Thoracic aorta (tissue), 2 donors: ENCODE data around the gene KRT23. TPM values are rescaled to one million over a fixed set of nuclear protein-coding genes. Genes with fewer than 3 reads are reported as not detected.

Source experiments
- ATAC-seq: fragments of 150-250 bp; one replicate; pipeline ENCODE4 v1.8.0; 2017; ENCODE audit warnings: low read depth; ENCODE audit not compliant: insufficient number of reproducible peaks, low FRiP score
- DNase-seq: peaks from one replicate; pipeline ENCODE4 v3.0.0-alpha.2; 2020; ENCODE audit warnings: low spot score
- H3K27ac ChIP-seq, 2 donors: fragments of 200-600 bp; sonication (generic); 1 replicate in 1 of 2; 2 replicates in 1 of 2; pipeline ENCODE4 v1.5.1; 2016; ENCODE audit warnings: mild to moderate bottlenecking in 2 of 2, moderate library complexity in 2 of 2
- H3K27me3 ChIP-seq: fragments of 200-600 bp; sonication (generic); replicated peaks from 2 replicates; pipeline ENCODE4 v1.6.0; 2016; ENCODE audit warnings: mild to moderate bottlenecking; ENCODE audit not compliant: insufficient read depth
- H3K36me3 ChIP-seq: fragments of 200-600 bp; sonication (generic); one replicate; pipeline ENCODE4 v1.5.1; 2016
- H3K4me1 ChIP-seq, 2 donors: fragments of 200-600 bp; sonication (generic); 1 replicate in 1 of 2; 2 replicates in 1 of 2; pipeline versions ENCODE4 v1.5.1 to v1.6.0; 2016; ENCODE audit warnings: low read depth in 2 of 2, mild to moderate bottlenecking in 1 of 2; ENCODE audit not compliant: control insufficient read depth in 1 of 2
- H3K4me3 ChIP-seq: fragments of 200-600 bp; sonication (generic); 2 replicates; pipeline ENCODE4 v1.5.1; 2016; ENCODE audit warnings: mild to moderate bottlenecking
- H3K9me3 ChIP-seq: fragments of 200-600 bp; sonication (generic); 2 replicates; pipeline ENCODE4 v1.5.1; 2016
- CTCF ChIP-seq: fragments of 200-600 bp; sonication (generic); IDR thresholded peaks from one replicate; pipeline ENCODE4 v1.5.1; 2019; ENCODE audit warnings: antibody characterized with exemption
- total RNA-seq, 2 donors: library from RNA; depleted of rRNA; stranded (reverse); fragments of >200 nt; gene quantifications; one replicate each; pipeline versions ENCODE4 v1.1.0 to v1.2.3, GENCODE V29; 2016

Gene KRT23
- total RNA-seq, 2 donors from 2014 or later = 0.54 TPM; not detected in 1

GRCh38 chr17:40980117-40980516 lies 42.7 kb upstream of the KRT23 start:
- H3K4me1 ChIP-seq = peaks cover 0 to 3% of the 10 kb centered on the region in 2 donors
- no peak for TF ChIP-seq CTCF
- no peak for ATAC-seq
- no peaks in the 10 kb centered on the region for H3K36me3 ChIP-seq
- no peaks in the 10 kb centered on the region for H3K9me3 ChIP-seq
- H3K27me3 ChIP-seq = no peaks in the 10 kb centered on the region
- no peak overlapping the region for H3K4me3 ChIP-seq
- DNase-seq = no peak
- no peak overlapping the region for H3K27ac ChIP-seq

DNA sequence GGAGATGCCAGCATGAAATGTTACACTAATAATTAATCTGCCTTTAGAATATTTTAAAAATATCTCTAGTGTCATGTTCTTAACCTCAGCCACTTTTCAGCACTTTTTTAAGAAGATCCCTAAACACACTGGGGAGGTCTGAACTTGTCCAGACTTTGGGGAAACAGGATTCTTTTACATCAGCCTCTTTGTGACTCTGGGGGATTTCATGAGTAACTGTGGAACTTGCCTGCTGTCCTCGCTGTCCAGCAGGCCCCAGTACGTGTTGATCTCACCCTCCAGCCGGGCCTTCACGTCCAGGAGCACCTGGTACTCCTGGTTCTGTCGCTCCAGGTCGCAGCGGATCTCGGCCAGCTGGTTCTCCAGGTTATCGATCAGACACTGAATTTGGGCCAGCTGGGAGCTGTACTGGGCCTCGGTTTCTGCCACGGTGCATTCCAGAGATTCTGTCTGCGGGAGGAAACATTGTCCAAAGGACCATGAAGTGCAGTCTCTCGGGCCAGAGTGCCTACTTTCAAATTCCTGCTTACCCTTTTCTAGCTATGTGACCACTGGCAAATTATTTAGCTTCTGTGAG lies 41.2 kb upstream of the KRT23 start:
- H3K4me1 ChIP-seq = peaks cover 0 to 3% of the 10 kb centered on the region in 2 donors
- TF ChIP-seq CTCF = no peak
- H3K4me3 ChIP-seq = no peak overlapping the region
- ATAC-seq (no peak), DNase-seq (no peak)
- no peaks in the 10 kb centered on the region for H3K27me3 ChIP-seq
- no peak overlapping the region for H3K27ac ChIP-seq
- H3K36me3 ChIP-seq = no peaks in the 10 kb centered on the region
- no peaks in the 10 kb centered on the region for H3K9me3 ChIP-seq

- Histone ChIP-seq H3K4me1 (peaks cover 0 to 2% of the 10 kb centered on the region in 2 donors), H3K4me3 (no peak overlapping the region), H3K9me3 (no peaks in the 10 kb centered on the region), H3K36me3 (no peaks in the 10 kb centered on the region), H3K27ac (no peak overlapping the region), H3K27me3 (no peaks in the 10 kb centered on the region)
- DNase-seq (no peak), ATAC-seq (no peak)
- TF ChIP-seq CTCF = no peak
These were observed 38.1 kb upstream of the KRT23 start for GRCh38 chr17:40975516-40975915.

GRCh38 chr17:40974366-40974765 lies 36.9 kb upstream of the KRT23 start:
- H3K4me1 ChIP-seq = no peaks in the 10 kb centered on the region
- no peak for TF ChIP-seq CTCF

DNA sequence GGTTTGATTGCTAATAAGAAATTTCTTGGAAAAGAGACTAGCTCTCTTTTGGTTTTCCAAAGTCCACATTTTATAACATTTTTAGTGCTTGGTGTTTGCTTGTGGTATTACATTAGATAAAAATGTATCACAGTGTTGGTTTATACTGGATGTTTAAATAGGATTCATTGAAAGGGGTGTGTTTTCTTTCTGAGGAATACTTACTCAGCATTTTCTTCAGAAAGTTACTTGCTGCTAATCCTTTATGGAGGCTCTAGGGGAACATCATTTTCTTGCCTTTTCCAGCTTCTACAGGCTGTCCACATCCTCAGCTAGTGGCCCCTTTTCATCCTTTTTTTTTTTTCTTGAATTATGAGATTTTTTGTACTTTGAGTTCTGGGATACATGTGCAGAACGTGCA lies 30.1 kb upstream of the KRT23 start:
- Histone ChIP-seq H3K4me1 (no peaks in the 10 kb centered on the region), H3K27me3 (no peaks in the 10 kb centered on the region), H3K9me3 (no peaks in the 10 kb centered on the region), H3K27ac (no peak overlapping the region), H3K36me3 (no peaks in the 10 kb centered on the region), H3K4me3 (no peak overlapping the region)
- TF ChIP-seq CTCF = no peak
- DNase-seq = no peak
- ATAC-seq = no peak

More at GRCh38 chr17:40974366-40974765, 36.9 kb upstream of the KRT23 start:
- Histone ChIP-seq H3K27me3 (no peaks in the 10 kb centered on the region), H3K36me3 (no peaks in the 10 kb centered on the region), H3K4me3 (no peak overlapping the region), H3K9me3 (no peaks in the 10 kb centered on the region), H3K27ac (no peak overlapping the region)
- no peak for DNase-seq
- no peak for ATAC-seq
